Transverse colon (tissue), 4 donors: ENCODE measurements around the gene BST2. TPM values are rescaled to one million over a fixed set of nuclear protein-coding genes. Genes with fewer than 3 reads are reported as not detected.
A peak's percentile ranks its signal among the peaks of the same experiment; 100 is the strongest.

Experiments used
- DNase-seq: peaks from one replicate; pipeline ENCODE4 v3.0.0-alpha.2; 2019
- H3K27ac ChIP-seq, 4 donors: fragments of 200-600 bp; sonication (generic); 2 replicates each; pipeline ENCODE4 v1.5.1; 2016 to 2018; ENCODE audit warnings: inconsistent platforms in 4 of 4
- H3K27me3 ChIP-seq: fragments of 200-600 bp; sonication (generic); 2 replicates; pipeline ENCODE4 v1.5.1; 2017; ENCODE audit warnings: inconsistent platforms
- H3K36me3 ChIP-seq, 4 donors: fragments of 200-600 bp; sonication (generic); 2 replicates each; pipeline ENCODE4 v1.5.1; 2017 to 2019; ENCODE audit warnings: inconsistent platforms in 4 of 4
- H3K4me1 ChIP-seq, 4 donors: fragments of 200-600 bp; sonication (generic); 2 replicates each; pipeline ENCODE4 v1.5.1; 2017 to 2020; ENCODE audit warnings: inconsistent platforms in 4 of 4
- H3K4me3 ChIP-seq, 4 donors: fragments of 200-600 bp; sonication (generic); 1 replicate in 1 of 4; 2 replicates in 3 of 4; pipeline versions ENCODE4 v1.5.1 to v1.6.1; 2017 to 2019; ENCODE audit warnings: inconsistent platforms in 4 of 4
- H3K9me3 ChIP-seq, 2 donors: fragments of 200-600 bp; sonication (generic); 2 replicates each; pipeline ENCODE4 v1.5.1; 2017 to 2019; ENCODE audit warnings: inconsistent platforms in 2 of 2
- EP300 ChIP-seq: sonication (generic); formaldehyde crosslinking; IDR thresholded peaks from one replicate; pipeline ENCODE4 v1.6.1; 2017; ENCODE audit warnings: antibody characterized with exemption, low read depth
- POLR2A ChIP-seq: fragments of 450-650 bp; IDR thresholded peaks from one replicate; pipeline ENCODE4 v1.6.1; 2016; ENCODE audit warnings: antibody characterized with exemption, mild to moderate bottlenecking, moderate library complexity
- POLR2AphosphoS5 ChIP-seq, 3 donors: sonication (generic); formaldehyde crosslinking; IDR thresholded peaks; one replicate each; pipeline ENCODE4 v1.6.1; 2016; ENCODE audit warnings: antibody characterized with exemption in 3 of 3
- WGBS, 2 donors: methylation state at CpG; one replicate each; pipeline ENCODE4 v1.1.5; 2018; ENCODE audit warnings: low coverage in 1 of 2; 5-methylcytosine and 5-hydroxymethylcytosine counted together
- in situ Hi-C, 4 donors: fragments of 200-750 bp; cut with MboI; loops; one replicate each; pipeline versions ENCODE4 v1.15.0 to v1.15.1; 2017; ENCODE audit warnings: low sequenced_read_pairs in 3 of 4, low pct_ligation_motif_present in 1 of 4, low pct_unique_long_range_greater_than_20kb in 1 of 4
- intact Hi-C: fragments of 100-400 bp; cut with DNase I; formaldehyde crosslinking; loops from one replicate; pipeline ENCODE4 v1.15.1; 2023; ENCODE audit warnings: low total_unique reads
- total RNA-seq, 4 donors: library from RNA; depleted of rRNA; stranded (reverse); fragments of >200 nt; gene quantifications; one replicate each; pipeline ENCODE4 v1.1.0, GENCODE V29; 2016
- TF ChIP-seq, protein P1 (sequence below), 5 experiments: fragments of 200-600 bp in 3 of 5; fragments of 450-650 bp in 2 of 5; sonication (generic) in 3 of 5; IDR thresholded peaks; 1 replicate in 2 of 5; 2 replicates in 3 of 5; pipeline ENCODE4 v1.5.1; 2016 to 2017; ENCODE audit warnings: antibody characterized with exemption in 5 of 5, inconsistent platforms in 3 of 5, mild to moderate bottlenecking in 2 of 5, moderate library complexity in 1 of 5

The BST2 gene
- total RNA-seq, 4 donors from 2014 or later, result 5.6 to 39.2 (median 19.9) TPM

DNA sequence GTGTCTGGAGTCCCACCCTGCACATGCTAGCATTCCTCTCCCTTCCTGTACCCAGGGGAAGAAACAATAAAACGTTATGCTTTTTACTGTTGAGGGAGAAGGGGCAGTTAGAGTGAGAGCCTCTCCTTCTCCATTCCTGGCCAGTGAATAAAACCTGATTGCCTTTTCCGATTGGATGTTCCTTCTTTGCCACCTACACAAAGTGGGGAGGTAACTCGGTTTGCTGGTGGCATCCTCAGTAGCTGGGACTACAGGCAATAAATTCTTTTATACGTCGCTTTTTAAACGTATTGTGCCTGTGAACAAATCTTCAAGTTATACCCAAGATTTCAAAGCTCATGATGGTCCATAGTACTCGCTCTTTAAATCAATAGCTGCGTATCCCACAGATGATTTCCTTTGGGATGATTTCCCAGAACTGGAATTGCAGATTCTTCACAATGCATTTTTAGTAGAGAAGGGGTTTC, 13.8 kb upstream of the BST2 start:
- intact Hi-C loops, result no loop called here
- TF ChIP-seq, protein P1, sequence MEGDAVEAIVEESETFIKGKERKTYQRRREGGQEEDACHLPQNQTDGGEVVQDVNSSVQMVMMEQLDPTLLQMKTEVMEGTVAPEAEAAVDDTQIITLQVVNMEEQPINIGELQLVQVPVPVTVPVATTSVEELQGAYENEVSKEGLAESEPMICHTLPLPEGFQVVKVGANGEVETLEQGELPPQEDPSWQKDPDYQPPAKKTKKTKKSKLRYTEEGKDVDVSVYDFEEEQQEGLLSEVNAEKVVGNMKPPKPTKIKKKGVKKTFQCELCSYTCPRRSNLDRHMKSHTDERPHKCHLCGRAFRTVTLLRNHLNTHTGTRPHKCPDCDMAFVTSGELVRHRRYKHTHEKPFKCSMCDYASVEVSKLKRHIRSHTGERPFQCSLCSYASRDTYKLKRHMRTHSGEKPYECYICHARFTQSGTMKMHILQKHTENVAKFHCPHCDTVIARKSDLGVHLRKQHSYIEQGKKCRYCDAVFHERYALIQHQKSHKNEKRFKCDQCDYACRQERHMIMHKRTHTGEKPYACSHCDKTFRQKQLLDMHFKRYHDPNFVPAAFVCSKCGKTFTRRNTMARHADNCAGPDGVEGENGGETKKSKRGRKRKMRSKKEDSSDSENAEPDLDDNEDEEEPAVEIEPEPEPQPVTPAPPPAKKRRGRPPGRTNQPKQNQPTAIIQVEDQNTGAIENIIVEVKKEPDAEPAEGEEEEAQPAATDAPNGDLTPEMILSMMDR (IDR thresholded peaks at IDR 0.05), result no peak
- TF ChIP-seq POLR2A (no peak), EP300 (no peak), POLR2AphosphoS5 (IDR thresholded peaks at IDR 0.05) (no peak)

DNA sequence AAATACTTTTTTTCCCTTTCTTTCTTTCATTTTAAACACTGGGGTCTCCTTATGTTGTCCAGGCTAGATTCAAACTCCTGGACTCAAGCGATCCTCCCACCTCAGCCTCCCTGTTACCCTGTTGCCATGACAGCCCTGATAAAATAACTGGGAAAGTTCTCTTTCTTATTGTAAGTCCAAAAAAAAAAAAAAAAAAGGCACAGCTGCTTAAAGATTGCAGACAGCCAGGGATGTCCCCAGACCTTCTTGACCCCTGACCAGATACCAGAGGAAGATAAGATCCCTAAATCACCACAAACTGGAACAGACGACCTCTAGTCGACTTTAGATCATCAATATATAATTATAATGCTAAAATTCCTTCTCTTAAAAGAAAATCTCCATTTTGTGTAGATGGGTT, 13.3 kb upstream of the BST2 start:
- DNase-seq, result no peak
- H3K27ac ChIP-seq, result peak overlapping the region in 1 of 4 donors; percentile 92
- WGBS, 2 donors, result 57 to 61% methylated on average over 3 of the region's 3 CpGs
- no peaks in the 10 kb centered on the region for H3K27me3 ChIP-seq
- H3K4me3 ChIP-seq, result peak overlapping the region in 2 of 4 donors; percentile 78 to 87
- intact Hi-C loops (no loop called here), in situ Hi-C loops (no loop called here)
- H3K36me3 ChIP-seq, result no peaks in the 10 kb centered on the region
- TF ChIP-seq POLR2A (no peak), EP300 (no peak), POLR2AphosphoS5 (IDR thresholded peaks at IDR 0.05) (no peak)
- TF ChIP-seq, protein P1 (IDR thresholded peaks at IDR 0.05), result no peak
- H3K4me1 ChIP-seq, result peaks cover 0 to 12% (median 11%) of the 10 kb centered on the region in 4 donors
- no peaks in the 10 kb centered on the region for H3K9me3 ChIP-seq

More for the DNA sequence above, 13.8 kb upstream of the BST2 start:
- no peak for DNase-seq
- Histone ChIP-seq H3K36me3 (no peaks in the 10 kb centered on the region), H3K4me3 (peak overlapping the region; percentile 25 to 87 (median 56)), H3K27me3 (no peaks in the 10 kb centered on the region), H3K27ac (peak overlapping the region; percentile 68 to 92 (median 80)), H3K4me1 (peaks cover 0 to 12% (median 11%) of the 10 kb centered on the region in 4 donors), H3K9me3 (no peaks in the 10 kb centered on the region)
- 11 to 22% methylated on average over 6 to 8 of the region's 8 CpGs for WGBS, 2 donors
- in situ Hi-C loops, result no loop called here

DNA sequence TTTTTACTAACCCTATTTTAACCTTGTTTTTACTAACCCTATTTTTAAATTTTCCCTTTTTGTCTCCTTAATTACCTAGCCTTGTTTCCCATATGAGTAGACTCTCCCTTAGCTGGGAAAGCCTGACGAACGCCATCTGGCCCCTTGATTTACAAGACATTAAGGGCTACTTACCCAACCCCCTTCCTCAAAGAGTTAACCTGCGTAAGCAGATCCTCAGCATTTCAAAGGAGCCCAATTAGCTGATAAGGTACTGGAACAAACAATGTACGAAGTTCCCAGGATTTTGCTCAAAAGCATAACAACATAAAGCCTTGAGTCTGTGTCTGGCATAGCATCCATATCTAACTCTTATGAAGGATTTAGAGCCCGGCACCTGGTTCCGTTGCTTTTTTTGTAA, 9.7 kb upstream of the BST2 start:
- WGBS, 2 donors, result 72 to 84% methylated on average over 6 of the region's 6 CpGs

DNA sequence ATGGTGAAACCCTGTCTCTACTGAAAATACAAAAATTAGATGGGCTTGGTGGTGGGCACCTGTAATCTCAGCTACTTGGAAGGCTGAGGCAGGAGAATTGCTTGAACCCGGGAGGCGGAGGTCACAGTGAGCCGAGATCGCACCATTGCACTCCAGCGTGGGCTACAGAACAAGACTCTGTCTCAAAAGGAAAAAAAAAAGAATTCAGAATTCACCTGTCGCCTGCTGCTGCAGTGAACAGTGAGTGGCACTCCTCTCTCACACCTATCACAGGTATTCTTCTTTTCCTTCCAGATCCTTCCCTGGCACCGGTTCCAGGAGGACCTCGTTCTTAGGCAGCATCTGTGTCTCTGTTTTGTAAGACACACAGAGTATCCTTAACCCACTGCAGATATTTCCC, 8.7 kb upstream of the BST2 start:
- intact Hi-C loops, result no loop called here
- no peak overlapping the region for H3K27ac ChIP-seq
- H3K9me3 ChIP-seq, result no peaks in the 10 kb centered on the region
- no peak for DNase-seq
- peaks cover 0 to 21% (median 6%) of the 10 kb centered on the region in 4 donors for H3K4me1 ChIP-seq
- TF ChIP-seq, protein P1 (IDR thresholded peaks at IDR 0.05), result no peak
- TF ChIP-seq POLR2AphosphoS5 (IDR thresholded peaks at IDR 0.05), result no peak
- H3K4me3 ChIP-seq, result no peak overlapping the region
- 80 to 94% methylated on average over 1 to 8 of the region's 8 CpGs for WGBS, 2 donors
- no peaks in the 10 kb centered on the region for H3K27me3 ChIP-seq
- in situ Hi-C loops, result no loop called here
- no peaks in the 10 kb centered on the region for H3K36me3 ChIP-seq

More for the DNA sequence above, 9.7 kb upstream of the BST2 start:
- DNase-seq, result no peak
- Histone ChIP-seq H3K36me3 (no peaks in the 10 kb centered on the region), H3K27ac (no peak overlapping the region), H3K4me3 (no peak overlapping the region), H3K4me1 (peaks cover 0 to 23% (median 8%) of the 10 kb centered on the region in 4 donors), H3K9me3 (no peaks in the 10 kb centered on the region), H3K27me3 (no peaks in the 10 kb centered on the region)
- intact Hi-C loops, result no loop called here
- in situ Hi-C loops, result no loop called here
- TF ChIP-seq EP300, result no peak
- no peak for TF ChIP-seq POLR2AphosphoS5 (IDR thresholded peaks at IDR 0.05)
- TF ChIP-seq POLR2A, result no peak
- TF ChIP-seq, protein P1 (IDR thresholded peaks at IDR 0.05), result no peak
